ENCODE data around the gene PHTF2.

Gene PHTF2

DNA sequence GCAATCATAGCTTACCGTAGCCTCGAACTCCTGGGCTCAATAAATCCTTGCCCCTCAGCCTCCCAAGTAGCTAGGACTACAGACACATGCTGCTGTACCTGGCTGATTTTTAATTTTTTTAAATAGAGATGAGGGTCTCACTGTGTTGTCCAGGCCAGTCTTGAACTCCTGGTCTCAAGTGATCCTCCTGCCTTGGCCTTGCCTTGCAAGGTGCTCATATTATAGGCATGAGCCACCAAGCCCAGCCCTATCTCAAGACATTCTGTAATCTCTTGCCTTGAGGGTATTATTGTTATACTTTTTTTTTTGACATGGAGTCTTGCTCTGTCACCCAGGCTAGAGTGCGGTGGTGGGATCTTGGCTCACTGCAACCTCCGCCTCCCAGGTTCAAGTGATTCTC lies 86.6 kb downstream of the PHTF2 start:
- no peak for DNase-seq

DNA sequence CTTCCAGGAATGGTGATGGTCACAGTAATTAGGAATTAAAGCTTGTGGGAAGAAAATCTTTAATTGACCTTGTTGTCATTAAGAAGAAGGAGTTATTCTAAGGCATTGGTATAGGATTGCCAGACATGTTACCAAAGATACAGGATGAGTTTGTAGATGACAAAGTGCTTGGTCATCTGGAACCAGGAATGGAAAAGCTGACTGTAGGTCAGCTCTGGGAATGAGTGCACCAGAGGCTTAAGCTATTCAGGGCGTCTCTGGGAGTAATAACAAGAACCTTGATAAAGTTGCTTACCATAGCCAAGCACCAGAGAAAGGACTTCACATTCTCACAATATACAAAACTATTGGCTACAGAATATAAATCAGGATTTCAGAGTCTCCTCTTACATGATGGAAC lies 89.0 kb downstream of the PHTF2 start:
- no peak for DNase-seq

DNA sequence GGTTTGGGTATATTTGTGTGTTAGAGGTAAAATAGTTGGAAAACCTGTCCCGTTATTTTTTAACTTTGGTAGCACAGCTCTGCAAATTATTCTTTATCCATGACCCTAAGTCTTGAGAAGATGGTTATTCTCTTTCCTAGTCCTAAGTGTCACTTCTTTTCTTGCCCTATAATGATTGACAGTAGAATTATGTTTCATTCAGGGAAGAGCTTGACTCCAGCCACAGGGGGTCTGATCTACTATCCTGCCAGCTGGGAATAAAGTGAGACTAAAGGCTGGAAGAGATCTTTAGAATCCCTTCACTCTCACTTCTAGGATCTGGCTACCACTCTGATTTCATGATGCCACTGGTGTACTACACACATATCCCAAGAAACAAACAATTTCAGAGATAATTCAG lies 90.4 kb downstream of the PHTF2 start:
- DNase-seq = no peak

DNA sequence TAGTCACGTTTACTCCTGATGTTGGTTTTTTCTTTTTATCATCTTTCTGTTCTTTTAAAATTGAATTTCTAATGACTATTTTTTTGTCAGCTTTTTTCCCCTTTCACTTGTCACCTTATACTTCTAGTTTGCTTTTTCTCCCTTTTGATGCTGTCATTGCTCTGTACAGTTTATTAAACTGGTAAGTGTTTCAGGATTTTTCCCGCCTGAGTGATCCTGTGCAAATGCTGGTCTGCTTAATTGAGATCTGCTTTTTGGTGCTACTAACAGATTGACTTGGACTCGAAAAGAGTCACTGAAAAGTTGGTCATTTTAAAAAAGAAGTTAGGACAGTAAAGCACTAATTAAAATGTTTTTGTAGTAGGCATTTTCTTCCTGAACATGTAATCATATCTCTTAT lies 95.2 kb downstream of the PHTF2 start:
- DNase-seq = no peak

GRCh38 chr7:77894574-77895091 lies 96.1 kb downstream of the PHTF2 start:
- DNase-seq = no peak

GRCh38 chr7:77895905-77896304 lies 97.3 kb downstream of the PHTF2 start:
- no peak for DNase-seq

- no peak for DNase-seq
Observed at GRCh38 chr7:77897004-77897547, 98.5 kb downstream of the PHTF2 start.

DNA sequence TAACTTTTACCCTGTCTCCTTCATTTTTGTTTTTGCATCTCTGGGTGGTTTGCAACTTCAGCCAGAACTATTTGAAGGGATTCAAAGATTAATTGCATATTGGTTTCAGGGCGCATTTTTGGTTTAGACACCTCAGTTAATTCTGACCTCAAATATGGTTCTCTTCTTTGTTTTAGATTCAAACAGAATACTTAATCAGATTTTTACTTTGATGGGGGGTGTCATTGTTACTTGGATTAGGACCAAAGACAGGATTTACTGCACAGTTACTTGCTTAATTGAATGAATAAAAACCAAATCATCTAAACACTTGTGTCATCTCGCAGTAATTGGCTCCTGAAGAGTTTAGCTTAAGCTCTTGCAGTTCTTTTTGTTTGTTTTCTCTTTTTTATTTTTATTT lies 100.9 kb downstream of the PHTF2 start:
- no peak for DNase-seq

- no peak for DNase-seq
Observed at GRCh38 chr7:77903597-77903996, 105.0 kb downstream of the PHTF2 start.

DNA sequence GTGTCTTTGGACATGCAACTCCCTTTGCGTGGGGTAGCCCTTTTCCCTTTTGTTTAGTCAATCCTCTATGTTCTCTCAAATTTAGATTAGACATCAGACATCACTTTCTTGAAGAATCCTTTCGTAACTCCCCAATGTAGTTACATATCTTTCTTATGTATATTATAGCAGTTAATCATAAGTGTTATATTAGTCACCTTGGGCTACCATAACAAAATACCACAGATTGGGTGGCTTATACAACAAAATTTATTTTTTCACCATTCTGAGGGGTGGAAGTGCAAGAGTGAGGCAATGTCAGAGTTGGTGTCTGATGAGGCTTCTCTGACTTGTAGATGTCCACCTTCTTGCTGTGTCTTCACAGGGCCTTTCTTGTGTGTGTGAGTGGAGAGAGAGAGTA lies 105.7 kb downstream of the PHTF2 start:
- DNase-seq = no peak

DNA sequence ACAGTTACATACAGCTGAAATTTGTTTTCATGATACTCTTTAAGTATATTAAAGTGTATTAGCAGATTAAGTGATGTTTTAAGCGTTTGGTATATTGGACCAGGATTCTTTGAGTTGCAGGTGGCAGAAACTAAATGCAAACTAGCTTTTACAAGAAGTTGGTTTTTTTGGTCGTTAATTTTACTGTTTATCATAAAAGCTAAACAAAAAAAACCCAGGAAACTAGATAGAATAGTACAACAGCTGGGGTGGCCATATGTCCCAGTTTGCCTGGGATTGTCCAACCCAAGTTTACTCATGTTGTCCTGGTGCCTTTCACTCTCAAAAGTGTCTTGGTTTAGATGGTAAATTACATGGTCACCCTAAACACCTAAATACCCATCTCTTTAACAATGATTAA lies 108.7 kb downstream of the PHTF2 start:
- no peak for DNase-seq

- DNase-seq = no peak
Observed at GRCh38 chr7:77908664-77909063, 110.1 kb downstream of the PHTF2 start.

- DNase-seq = no peak
Observed at GRCh38 chr7:77910124-77910523, 111.6 kb downstream of the PHTF2 start.

- DNase-seq = no peak
Observed at GRCh38 chr7:77912293-77912692, 113.7 kb downstream of the PHTF2 start.

GRCh38 chr7:77913977-77914607 lies 115.5 kb downstream of the PHTF2 start:
- no peak for DNase-seq

GRCh38 chr7:77917500-77918262 lies 119.1 kb downstream of the PHTF2 start:
- no peak for DNase-seq

DNA sequence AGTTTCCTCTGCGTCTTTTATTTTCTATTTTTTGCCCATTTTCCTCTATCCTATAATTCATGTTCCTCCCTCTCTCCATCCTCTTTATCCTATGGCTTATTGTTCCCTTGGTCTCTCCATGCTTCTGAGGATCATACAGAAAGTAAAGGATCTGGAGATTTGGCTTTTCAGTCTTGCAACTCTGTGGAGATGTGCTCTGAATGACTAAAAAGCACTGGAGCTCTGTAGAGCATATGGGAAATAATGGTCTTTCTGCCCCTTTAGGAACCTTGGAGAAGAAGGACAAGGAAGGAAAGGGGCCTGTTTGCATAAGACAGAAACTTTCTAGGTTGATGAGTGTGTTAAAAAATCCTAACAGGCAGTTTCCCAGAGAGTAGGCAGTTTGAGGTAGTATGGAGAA lies 120.1 kb downstream of the PHTF2 start:
- DNase-seq = no peak

DNA sequence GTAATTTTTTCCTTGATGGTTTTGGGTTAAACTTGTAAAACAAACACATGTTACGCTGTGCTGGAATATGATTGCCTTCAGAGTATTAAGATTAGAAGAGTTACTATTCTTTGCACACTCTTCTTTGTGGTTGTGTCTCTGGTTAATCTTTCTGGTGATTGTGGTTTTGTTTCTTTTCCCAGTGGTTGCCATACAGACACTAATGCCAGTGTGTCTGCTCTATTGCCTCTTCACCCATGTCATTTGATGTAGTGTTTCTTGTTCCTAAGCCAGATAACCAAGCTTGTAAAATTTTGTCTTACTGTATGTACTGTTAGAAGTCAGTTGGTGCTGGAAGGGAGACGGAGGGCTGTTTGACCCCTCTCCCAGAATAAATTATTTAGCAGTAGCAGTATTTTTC lies 124.8 kb downstream of the PHTF2 start:
- DNase-seq = no peak

GRCh38 chr7:77930496-77930895 lies 131.9 kb downstream of the PHTF2 start:
- no peak for DNase-seq

- DNase-seq = no peak
Observed at GRCh38 chr7:77931841-77932240, 133.3 kb downstream of the PHTF2 start.

DNA sequence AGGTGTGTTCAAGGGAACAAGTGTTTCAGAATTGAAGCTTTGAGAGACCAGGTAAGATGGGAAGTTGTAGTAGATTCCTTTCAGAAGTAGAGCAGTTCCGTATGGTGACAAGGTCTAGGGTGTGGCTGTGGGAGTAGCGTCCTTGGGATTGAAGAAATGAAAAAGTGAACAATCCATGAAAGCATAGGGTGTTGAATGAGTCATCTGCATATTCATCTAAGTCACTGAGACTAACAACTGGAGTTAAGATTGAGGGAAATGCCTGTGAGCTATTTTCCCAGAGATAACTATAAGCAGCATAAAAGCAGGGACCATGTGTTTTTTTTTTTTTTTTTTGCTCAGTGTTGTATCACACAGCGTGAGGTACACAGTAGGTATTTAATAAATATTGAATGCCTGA lies 134.8 kb downstream of the PHTF2 start:
- no peak for DNase-seq

GRCh38 chr7:77935652-77936348 lies 137.2 kb downstream of the PHTF2 start:
- DNase-seq = no peak

GRCh38 chr7:77940647-77941046 lies 142.1 kb downstream of the PHTF2 start:
- no peak for DNase-seq

- DNase-seq = no peak
Observed at GRCh38 chr7:77942431-77942830, 143.9 kb downstream of the PHTF2 start.

Measured in NCI-H2107 (cell line).